Gastroesophageal sphincter (tissue), 3 donors: ENCODE results near the gene CARD9.
"Not testable (repeated sequence)": the region's sequence is repeated elsewhere in the genome, so short reads cannot be mapped to it uniquely, and the experiment has no call there.

Experiments used
- CTCF ChIP-seq, 4 experiments: fragments of 200-600 bp in 2 of 4; fragments of 450-650 bp in 2 of 4; sonication (generic) in 1 of 4; IDR thresholded peaks; one replicate each; pipeline ENCODE4 v1.5.1; 2017 to 2019; ENCODE audit warnings: antibody characterized with exemption in 4 of 4, mild to moderate bottlenecking in 2 of 4, moderate library complexity in 2 of 4
- POLR2A ChIP-seq, 2 donors: fragments of 450-650 bp; IDR thresholded peaks; one replicate each; pipeline ENCODE4 v1.6.1; 2017; ENCODE audit warnings: antibody characterized with exemption in 2 of 2, mild to moderate bottlenecking in 2 of 2, moderate library complexity in 1 of 2

GRCh38 chr9:136351868-136352267 is 21.6 kb downstream of the CARD9 start:
- TF ChIP-seq POLR2A, CTCF (IDR thresholded peaks at IDR 0.05): not testable (repeated sequence)
